ENCODE results near the gene LCN1. TPM values are rescaled to one million over a fixed set of nuclear protein-coding genes. Genes with fewer than 3 reads are reported as not detected.

Gene LCN1
- total RNA-seq, 1 donor from 2014 or later, result not detected

GRCh38 chr9:135565141-135565628 is 43.9 kb downstream of the LCN1 start:
- Mint-ChIP-seq H3K27ac (ENCODE audit: unreplicated experiment) (no peak overlapping the region), H3K27me3 (ENCODE audit: unreplicated experiment) (peaks cover 7% of the 10 kb centered on the region), H3K36me3 (ENCODE audit: unreplicated experiment) (no peaks in the 10 kb centered on the region), H3K4me3 (ENCODE audit: unreplicated experiment) (no peak overlapping the region), H3K9me3 (ENCODE audit: unreplicated experiment) (peaks cover 2% of the 10 kb centered on the region), H3K4me1 (ENCODE audit: low read depth, unreplicated experiment) (no peaks in the 10 kb centered on the region)
- DNase-seq, result no peak
- TF ChIP-seq CTCF (IDR thresholded peaks at IDR 0.05; ENCODE audit: partially characterized antibody, unreplicated experiment), result no peak

- Mint-ChIP-seq H3K4me3 (ENCODE audit: unreplicated experiment) (no peak overlapping the region), H3K4me1 (ENCODE audit: low read depth, unreplicated experiment) (no peaks in the 10 kb centered on the region), H3K9me3 (ENCODE audit: unreplicated experiment) (peaks cover 2% of the 10 kb centered on the region), H3K36me3 (ENCODE audit: unreplicated experiment) (no peaks in the 10 kb centered on the region), H3K27me3 (ENCODE audit: unreplicated experiment) (peaks cover 7% of the 10 kb centered on the region), H3K27ac (ENCODE audit: unreplicated experiment) (no peak overlapping the region)
- no peak for DNase-seq
- TF ChIP-seq CTCF (IDR thresholded peaks at IDR 0.05; ENCODE audit: partially characterized antibody, unreplicated experiment), result no peak
Measured at GRCh38 chr9:135565636-135566035, 44.4 kb downstream of the LCN1 start.

- H3K36me3 Mint-ChIP-seq (ENCODE audit: unreplicated experiment), result no peaks in the 10 kb centered on the region
- H3K27me3 Mint-ChIP-seq (ENCODE audit: unreplicated experiment), result peaks cover 7% of the 10 kb centered on the region
- H3K9me3 Mint-ChIP-seq (ENCODE audit: unreplicated experiment), result peaks cover 2% of the 10 kb centered on the region
- H3K4me3 Mint-ChIP-seq (ENCODE audit: unreplicated experiment), result no peak overlapping the region
- TF ChIP-seq CTCF (IDR thresholded peaks at IDR 0.05; ENCODE audit: partially characterized antibody, unreplicated experiment), result no peak
- H3K27ac Mint-ChIP-seq (ENCODE audit: unreplicated experiment), result no peak overlapping the region
- DNase-seq, result no peak
- no peaks in the 10 kb centered on the region for H3K4me1 Mint-ChIP-seq (ENCODE audit: low read depth, unreplicated experiment)
Measured at GRCh38 chr9:135566552-135566951, 45.3 kb downstream of the LCN1 start.

GRCh38 chr9:135567311-135567710 is 46.1 kb downstream of the LCN1 start:
- H3K36me3 Mint-ChIP-seq (ENCODE audit: unreplicated experiment), result no peaks in the 10 kb centered on the region
- H3K4me3 Mint-ChIP-seq (ENCODE audit: unreplicated experiment), result no peak overlapping the region
- H3K27ac Mint-ChIP-seq (ENCODE audit: unreplicated experiment), result no peak overlapping the region
- H3K9me3 Mint-ChIP-seq (ENCODE audit: unreplicated experiment), result peaks cover 2% of the 10 kb centered on the region
- DNase-seq, result no peak
- no peaks in the 10 kb centered on the region for H3K4me1 Mint-ChIP-seq (ENCODE audit: low read depth, unreplicated experiment)
- TF ChIP-seq CTCF (IDR thresholded peaks at IDR 0.05; ENCODE audit: partially characterized antibody, unreplicated experiment), result no peak
- peaks cover 7% of the 10 kb centered on the region for H3K27me3 Mint-ChIP-seq (ENCODE audit: unreplicated experiment)

GRCh38 chr9:135568026-135568425 is 46.8 kb downstream of the LCN1 start:
- peaks cover 2% of the 10 kb centered on the region for H3K9me3 Mint-ChIP-seq (ENCODE audit: unreplicated experiment)
- H3K4me1 Mint-ChIP-seq (ENCODE audit: low read depth, unreplicated experiment), result no peaks in the 10 kb centered on the region
- DNase-seq, result no peak
- no peak overlapping the region for H3K27ac Mint-ChIP-seq (ENCODE audit: unreplicated experiment)
- no peaks in the 10 kb centered on the region for H3K36me3 Mint-ChIP-seq (ENCODE audit: unreplicated experiment)
- TF ChIP-seq CTCF (IDR thresholded peaks at IDR 0.05; ENCODE audit: partially characterized antibody, unreplicated experiment), result no peak
- peaks cover 4% of the 10 kb centered on the region for H3K27me3 Mint-ChIP-seq (ENCODE audit: unreplicated experiment)
- no peak overlapping the region for H3K4me3 Mint-ChIP-seq (ENCODE audit: unreplicated experiment)
